ENCODE measurements around the gene UGGT2.

- no peak for TF ChIP-seq CTCF (IDR thresholded peaks at IDR 0.05; ENCODE audit: low read length)
- no peak for TF ChIP-seq EZH2 (IDR thresholded peaks at IDR 0.05; ENCODE audit: borderline replicate concordance, low read length)
These were observed 98.9 kb downstream of the UGGT2 start for GRCh38 chr13:95954266-95954665.

All from OCI-LY1 (cell line).